Activated CD4-positive, alpha-beta T cell treated with anti-CD3 and anti-CD28 coated beads for 36 hours (primary cell): ENCODE measurements around the gene RALGAPA1. TPM values are rescaled to one million over a fixed set of nuclear protein-coding genes. Genes with fewer than 3 reads are reported as not detected.
"Not testable (repeated sequence)": the region's sequence is repeated elsewhere in the genome, so short reads cannot be mapped to it uniquely, and the experiment has no call there.

Experiments used
- ATAC-seq: fragments of 200-7000 bp; cut with Tn5 transposase; one replicate; pipeline ENCODE4 v1.10.0; 2021; ENCODE audit warnings: mild to moderate bottlenecking, moderate library complexity
- CTCF ChIA-PET: fragments of 350-600 bp; sonication (Branson Sonifier 250); formaldehyde crosslinking; loops from one replicate; lab custom pipeline; 2021; ENCODE audit warnings: antibody characterized with exemption; lab: Charles Lee
- POLR2A ChIA-PET: fragments of 350-600 bp; sonication (Branson Sonifier 250); formaldehyde crosslinking; loops from one replicate; lab custom pipeline; 2021; ENCODE audit warnings: antibody characterized with exemption, inconsistent platforms; lab: Charles Lee
- DNase-seq: peaks from one replicate; pipeline ENCODE4 v3.0.0-alpha.2; 2020
- H3K27ac Mint-ChIP-seq: one replicate; pipeline ENCODE4 v1.8.0; 2021; ENCODE audit warnings: mixed read lengths
- H3K27me3 Mint-ChIP-seq: one replicate; pipeline ENCODE4 v1.8.0; 2021; ENCODE audit warnings: mixed read lengths
- H3K36me3 Mint-ChIP-seq: one replicate; pipeline ENCODE4 v1.8.0; 2021; ENCODE audit warnings: low read depth, mixed read lengths
- H3K4me1 Mint-ChIP-seq: one replicate; pipeline ENCODE4 v1.8.0; 2021; ENCODE audit warnings: mixed read lengths
- H3K4me3 Mint-ChIP-seq: one replicate; pipeline ENCODE4 v1.8.0; 2021; ENCODE audit warnings: mild to moderate bottlenecking, moderate library complexity, mixed read lengths
- H3K9me3 Mint-ChIP-seq: one replicate; pipeline ENCODE4 v1.8.0; 2021; ENCODE audit warnings: low read depth, mixed read lengths
- intact Hi-C, 2 experiments: fragments of 100-400 bp; cut with DNase I in 1 of 2; cut with micrococcal nuclease in 1 of 2; formaldehyde crosslinking; loops; one replicate each; pipeline versions ENCODE4 v1.14.2 to v1.15.1; 2022 to 2024; cut with DNase I, micrococcal nuclease
- total RNA-seq, 2 experiments: library from RNA; stranded (reverse); gene quantifications; one replicate each; pipeline ENCODE4 v1.2.3, GENCODE V29; 2021

The RALGAPA1 gene
- total RNA-seq, 2 experiments from 2014 or later, result 20.3 to 22.0 TPM

- DNase-seq (no peak), ATAC-seq (no peak)
- peaks cover 31% of the 10 kb centered on the region for H3K36me3 Mint-ChIP-seq
- ChIA-PET CTCF (interaction anchor here (0.7 to 1.2 kb wide), 2 partner anchors 14 to 18 kb away, joined by 3 to 4 read pairs; no protein-coding TSS in a partner anchor), POLR2A (no interaction called here)
- intact Hi-C loops, result no loop called here
- H3K27me3 Mint-ChIP-seq, result no peaks in the 10 kb centered on the region
- H3K9me3 Mint-ChIP-seq, result no peaks in the 10 kb centered on the region
- H3K4me1 Mint-ChIP-seq, result peaks cover 13% of the 10 kb centered on the region
- no peak overlapping the region for H3K4me3 Mint-ChIP-seq
- H3K27ac Mint-ChIP-seq, result no peak overlapping the region
These were observed 68.9 kb downstream of the RALGAPA1 start for GRCh38 chr14:35740215-35740614.

- Mint-ChIP-seq H3K36me3 (peaks cover 41% of the 10 kb centered on the region), H3K4me1 (peaks cover 12% of the 10 kb centered on the region)
- intact Hi-C loops, H3K27me3 Mint-ChIP-seq, DNase-seq, POLR2A ChIA-PET, H3K27ac Mint-ChIP-seq, ATAC-seq, H3K4me3 Mint-ChIP-seq, CTCF ChIA-PET, H3K9me3 Mint-ChIP-seq: not testable (repeated sequence)
These were observed 73.9 kb downstream of the RALGAPA1 start for GRCh38 chr14:35735163-35735562.

GRCh38 chr14:35733510-35733909 lies 75.6 kb downstream of the RALGAPA1 start:
- Mint-ChIP-seq H3K4me1 (peaks cover 12% of the 10 kb centered on the region), H3K36me3 (peaks cover 39% of the 10 kb centered on the region)
- H3K9me3 Mint-ChIP-seq, H3K27ac Mint-ChIP-seq, H3K27me3 Mint-ChIP-seq, DNase-seq, H3K4me3 Mint-ChIP-seq, ATAC-seq, intact Hi-C loops, CTCF ChIA-PET: not testable (repeated sequence)
- POLR2A ChIA-PET, result interaction anchor here (0.7 kb wide), 1 partner anchor 171 kb away, joined by 3 read pairs; no protein-coding TSS in a partner anchor

- no peaks in the 10 kb centered on the region for H3K27me3 Mint-ChIP-seq
- ATAC-seq (no peak), DNase-seq (no peak)
- peaks cover 33% of the 10 kb centered on the region for H3K36me3 Mint-ChIP-seq
- H3K9me3 Mint-ChIP-seq, result no peaks in the 10 kb centered on the region
- POLR2A ChIA-PET, result no interaction called here
- no peak overlapping the region for H3K27ac Mint-ChIP-seq
- CTCF ChIA-PET, result interaction anchor here (0.7 to 1.3 kb wide), 3 partner anchors 9 to 91 kb away, joined by 3 to 4 read pairs (median 4); no protein-coding TSS in a partner anchor
- no peak overlapping the region for H3K4me3 Mint-ChIP-seq
- intact Hi-C loops, result no loop called here
- H3K4me1 Mint-ChIP-seq, result peaks cover 12% of the 10 kb centered on the region
These were observed 78.2 kb downstream of the RALGAPA1 start for GRCh38 chr14:35730871-35731270.

- no peaks in the 10 kb centered on the region for H3K27me3 Mint-ChIP-seq
- DNase-seq (no peak), ATAC-seq (no peak)
- peaks cover 5% of the 10 kb centered on the region for H3K4me1 Mint-ChIP-seq
- H3K36me3 Mint-ChIP-seq, result peaks cover 12% of the 10 kb centered on the region
- H3K27ac Mint-ChIP-seq, result no peak overlapping the region
- H3K4me3 Mint-ChIP-seq, result no peak overlapping the region
- POLR2A ChIA-PET, result no interaction called here
- H3K9me3 Mint-ChIP-seq, result no peaks in the 10 kb centered on the region
- intact Hi-C loops, result no loop called here
- CTCF ChIA-PET, result interaction anchor here (0.5 to 1.0 kb wide), 2 partner anchors 12 to 33 kb away, joined by 3 read pairs; no protein-coding TSS in a partner anchor
These were observed 81.3 kb downstream of the RALGAPA1 start for GRCh38 chr14:35727764-35728163.

- H3K27me3 Mint-ChIP-seq, result no peaks in the 10 kb centered on the region
- no peak overlapping the region for H3K4me3 Mint-ChIP-seq
- no peaks in the 10 kb centered on the region for H3K4me1 Mint-ChIP-seq
- DNase-seq (no peak), ATAC-seq (no peak)
- H3K36me3 Mint-ChIP-seq, result peaks cover 9% of the 10 kb centered on the region
- ChIA-PET POLR2A (no interaction called here), CTCF (interaction anchor here (0.7 to 1.4 kb wide), 4 partner anchors 11 to 577 kb away, joined by 3 to 5 read pairs (median 3); no protein-coding TSS in a partner anchor)
- H3K9me3 Mint-ChIP-seq, result no peaks in the 10 kb centered on the region
- intact Hi-C loops, result no loop called here
- H3K27ac Mint-ChIP-seq, result no peak overlapping the region
These were observed 83.2 kb downstream of the RALGAPA1 start for GRCh38 chr14:35725930-35726329.

GRCh38 chr14:35715079-35715478 lies 94.0 kb downstream of the RALGAPA1 start:
- ChIA-PET POLR2A (no interaction called here), CTCF (interaction anchor here (0.9 to 1.2 kb wide), 3 partner anchors 11 to 12 kb away, joined by 3 read pairs; no protein-coding TSS in a partner anchor)
- Mint-ChIP-seq H3K27ac (no peak overlapping the region), H3K4me3 (no peak overlapping the region), H3K36me3 (peaks cover 30% of the 10 kb centered on the region), H3K27me3 (no peaks in the 10 kb centered on the region), H3K4me1 (no peaks in the 10 kb centered on the region), H3K9me3 (no peaks in the 10 kb centered on the region)
- ATAC-seq (no peak), DNase-seq (no peak)
- intact Hi-C loops, result no loop called here

- Mint-ChIP-seq H3K36me3 (peaks cover 35% of the 10 kb centered on the region), H3K27ac (no peak overlapping the region), H3K9me3 (no peaks in the 10 kb centered on the region), H3K4me1 (no peaks in the 10 kb centered on the region), H3K27me3 (no peaks in the 10 kb centered on the region), H3K4me3 (no peak overlapping the region)
- ChIA-PET CTCF (interaction anchor here (1.1 kb wide), 1 partner anchor 94 kb away, joined by 3 read pairs; no protein-coding TSS in a partner anchor), POLR2A (interaction anchor here (0.6 kb wide), 1 partner anchor 112 kb away, joined by 5 read pairs; no protein-coding TSS in a partner anchor)
- no peak for ATAC-seq
- intact Hi-C loops, result no loop called here
- DNase-seq, result no peak
These were observed 96.6 kb downstream of the RALGAPA1 start for GRCh38 chr14:35712466-35712865.

- H3K4me3 Mint-ChIP-seq, result no peak overlapping the region
- POLR2A ChIA-PET, result no interaction called here
- H3K9me3 Mint-ChIP-seq, result no peaks in the 10 kb centered on the region
- H3K27me3 Mint-ChIP-seq, result no peaks in the 10 kb centered on the region
- no peak for DNase-seq
- H3K4me1 Mint-ChIP-seq, result peaks cover 8% of the 10 kb centered on the region
- no peak overlapping the region for H3K27ac Mint-ChIP-seq
- no peak for ATAC-seq
- CTCF ChIA-PET, result no interaction called here
- H3K36me3 Mint-ChIP-seq, result peaks cover 33% of the 10 kb centered on the region
- intact Hi-C loops, result no loop called here
These were observed 101.0 kb downstream of the RALGAPA1 start for GRCh38 chr14:35708062-35708461.

GRCh38 chr14:35705636-35706035 lies 103.5 kb downstream of the RALGAPA1 start:
- no peak overlapping the region for H3K27ac Mint-ChIP-seq
- CTCF ChIA-PET, result interaction anchor here (1.0 kb wide), 1 partner anchor 16 kb away, joined by 4 read pairs; no protein-coding TSS in a partner anchor
- POLR2A ChIA-PET, result no interaction called here

GRCh38 chr14:35704793-35705493 lies 104.2 kb downstream of the RALGAPA1 start:
- ChIA-PET POLR2A (interaction anchor here (0.5 kb wide), 1 partner anchor 57 kb away, joined by 5 read pairs; no protein-coding TSS in a partner anchor), CTCF (interaction anchor here (1.0 kb wide), 1 partner anchor 15 kb away, joined by 4 read pairs; no protein-coding TSS in a partner anchor)
- Mint-ChIP-seq H3K36me3 (peaks cover 21% of the 10 kb centered on the region), H3K27me3 (no peaks in the 10 kb centered on the region), H3K27ac (no peak overlapping the region), H3K9me3 (no peaks in the 10 kb centered on the region), H3K4me3 (no peak overlapping the region), H3K4me1 (peaks cover 8% of the 10 kb centered on the region)
- ATAC-seq (peak; percentile 70), DNase-seq (peak; percentile 13)
- intact Hi-C loops, result no loop called here

More at GRCh38 chr14:35705636-35706035, 103.5 kb downstream of the RALGAPA1 start:
- H3K4me1 Mint-ChIP-seq, result peaks cover 8% of the 10 kb centered on the region
- no peaks in the 10 kb centered on the region for H3K27me3 Mint-ChIP-seq
- peaks cover 21% of the 10 kb centered on the region for H3K36me3 Mint-ChIP-seq
- ATAC-seq, result no peak
- no peaks in the 10 kb centered on the region for H3K9me3 Mint-ChIP-seq
- intact Hi-C loops, result no loop called here
- DNase-seq, result no peak
- H3K4me3 Mint-ChIP-seq, result no peak overlapping the region
